Muscle layer of colon (tissue), 2 donors: ENCODE results near the gene RIN1.

Source experiments
- H3K27ac ChIP-seq: one replicate; pipeline ENCODE4 v1.7.0; 2013; ENCODE audit warnings: low read depth, mild to moderate bottlenecking, low read length, moderate library complexity
- H3K27me3 ChIP-seq, 2 donors: one replicate each; pipeline ENCODE4 v1.7.0; 2013; ENCODE audit warnings: low read length in 2 of 2, mild to moderate bottlenecking in 2 of 2; ENCODE audit not compliant: insufficient read depth in 2 of 2, control insufficient read depth in 1 of 2
- H3K36me3 ChIP-seq: one replicate; pipeline ENCODE4 v1.7.0; 2013; ENCODE audit warnings: mild to moderate bottlenecking, low read length; ENCODE audit not compliant: insufficient read depth
- H3K4me1 ChIP-seq: one replicate; pipeline ENCODE4 v1.7.0; 2013; ENCODE audit warnings: mild to moderate bottlenecking, low read length; ENCODE audit not compliant: insufficient read depth
- H3K4me3 ChIP-seq, 2 donors: one replicate each; pipeline ENCODE4 v1.7.0; 2013; ENCODE audit warnings: low read length in 2 of 2, low read depth in 1 of 2, mild to moderate bottlenecking in 1 of 2, moderate library complexity in 1 of 2
- H3K9ac ChIP-seq: one replicate; pipeline ENCODE4 v1.7.0; 2013; ENCODE audit warnings: low read length
- H3K9me3 ChIP-seq: one replicate; pipeline ENCODE4 v1.7.0; 2013; ENCODE audit warnings: mild to moderate bottlenecking, low read length
- donor health status: abdominal sarcoma.
- donor health status: Adenocarcinoma of cecum.

RIN1 gene

DNA sequence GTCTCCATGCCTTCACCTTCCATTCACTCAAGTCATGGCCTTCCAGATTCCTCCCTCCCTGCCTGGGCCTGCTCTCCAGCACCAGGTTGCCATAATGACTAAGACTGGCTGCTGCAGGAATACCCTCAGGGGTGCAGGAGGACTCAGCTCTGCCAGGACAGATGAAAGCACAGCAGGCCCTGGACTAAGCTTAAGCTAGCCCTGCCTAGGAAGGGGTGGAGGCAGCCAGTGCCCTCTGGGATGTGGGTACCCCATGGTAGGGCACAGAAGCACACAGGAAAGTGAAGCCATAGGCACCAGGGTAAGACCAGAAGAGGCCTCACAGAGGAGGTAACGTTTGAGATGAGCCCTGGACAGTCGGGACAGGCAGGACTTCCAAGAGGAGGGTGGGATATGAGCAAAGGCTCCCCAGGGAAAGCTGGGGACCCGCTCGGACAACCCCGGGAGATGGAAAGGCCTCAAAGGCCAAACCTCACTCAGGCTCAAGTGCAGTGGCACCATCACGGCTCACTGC, 3.0 kb upstream of the RIN1 start:
- Histone ChIP-seq H3K27ac (no peak overlapping the region), H3K27me3 (no peaks in the 10 kb centered on the region), H3K36me3 (peaks cover 42% of the 10 kb centered on the region)

DNA sequence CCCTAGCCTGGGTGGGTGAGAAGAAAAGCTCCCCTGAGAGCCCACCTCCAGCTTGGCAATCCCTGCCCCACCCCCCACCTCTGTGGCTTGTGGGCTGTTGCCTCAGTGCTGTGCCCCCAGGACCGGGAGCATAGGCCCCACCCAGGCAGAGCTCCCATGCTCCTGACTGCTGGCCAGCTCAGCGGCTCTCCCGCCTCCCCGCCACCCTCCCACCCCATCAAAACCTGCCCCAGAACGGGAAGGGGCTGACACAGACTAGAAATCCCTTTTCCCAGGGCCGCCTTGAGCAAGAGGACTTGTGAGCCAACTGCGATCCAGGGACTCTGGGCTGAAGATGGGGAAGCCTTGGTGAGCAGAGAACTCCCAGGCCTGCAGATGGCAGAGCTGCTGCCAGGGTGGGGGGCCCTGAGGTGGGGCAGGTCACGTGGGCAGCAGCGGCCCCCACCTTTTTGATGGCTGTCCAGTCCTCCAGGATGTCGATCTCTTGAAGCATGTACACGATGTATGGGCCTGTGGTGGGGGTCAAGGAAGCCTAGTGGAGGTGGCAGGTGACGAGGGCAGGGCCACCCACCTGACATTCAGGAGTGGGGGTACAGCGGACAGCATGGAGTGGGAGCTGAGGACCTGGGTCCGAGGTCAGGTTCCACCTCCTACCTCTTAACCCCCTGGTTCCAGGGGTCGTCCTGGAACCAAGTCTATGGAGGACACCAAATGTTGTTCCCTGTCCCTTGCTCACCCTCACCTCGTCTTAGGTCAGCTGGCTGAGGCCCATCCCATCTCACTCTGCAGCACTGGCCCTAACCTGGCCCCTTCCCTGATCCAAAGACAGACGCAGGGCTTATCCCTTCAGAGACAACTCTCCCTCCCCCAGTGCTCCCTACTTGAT, 2.3 kb upstream of the RIN1 start:
- Histone ChIP-seq H3K4me3 (no peak overlapping the region), H3K27ac (no peak overlapping the region)

More for the DNA sequence above, 3.0 kb upstream of the RIN1 start:
- Histone ChIP-seq H3K9ac (no peak overlapping the region), H3K4me3 (no peak overlapping the region), H3K9me3 (no peaks in the 10 kb centered on the region), H3K4me1 (peaks cover 22% of the 10 kb centered on the region)

DNA sequence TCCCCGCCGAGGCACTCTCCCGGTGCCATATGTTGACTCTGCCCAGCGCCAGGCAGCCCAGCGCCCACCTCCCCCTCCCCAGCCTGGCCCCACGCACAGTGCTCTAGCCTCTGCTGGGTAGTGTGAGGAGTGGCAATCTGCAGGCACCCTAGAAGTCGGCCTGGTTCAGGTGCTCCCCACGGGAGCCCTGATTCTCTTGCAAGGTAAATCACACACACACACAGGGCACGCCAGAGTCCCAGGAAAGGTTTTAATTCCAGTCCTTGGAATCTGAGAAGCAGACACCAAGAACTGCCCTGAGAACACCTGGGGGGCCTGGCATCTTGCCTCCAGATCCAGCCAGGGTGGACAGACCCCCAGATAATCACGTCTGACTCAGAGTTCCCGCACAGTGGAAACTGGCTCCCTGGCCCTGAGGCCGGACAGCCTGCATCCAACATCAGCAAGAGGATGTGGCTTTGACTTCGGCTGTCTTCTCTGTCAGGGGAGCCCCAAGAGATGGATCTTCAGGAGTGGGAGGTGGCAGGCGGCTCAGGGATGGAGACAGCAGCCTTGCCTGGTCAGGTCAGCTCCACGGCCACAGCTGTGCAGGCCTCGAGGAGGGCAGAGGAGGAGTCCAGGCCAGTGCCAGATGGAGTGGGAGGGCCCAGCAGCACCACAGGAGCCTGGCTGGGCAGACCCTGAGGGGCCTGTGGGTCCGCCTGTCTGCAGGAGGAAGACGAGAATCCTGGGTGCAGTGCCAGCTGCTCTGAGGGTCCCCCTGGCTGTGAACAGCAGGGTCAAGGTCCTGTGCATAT, 1.1 kb upstream of the RIN1 start:
- H3K9ac ChIP-seq, result no peak overlapping the region
- peaks cover 42% of the 10 kb centered on the region for H3K36me3 ChIP-seq
- no peak overlapping the region for H3K27ac ChIP-seq
- peaks cover 0 to 8% of the 10 kb centered on the region in 2 donors for H3K27me3 ChIP-seq
- no peaks in the 10 kb centered on the region for H3K9me3 ChIP-seq
- H3K4me3 ChIP-seq, result no peak overlapping the region
- H3K4me1 ChIP-seq, result peaks cover 10% of the 10 kb centered on the region

More for the DNA sequence above, 2.3 kb upstream of the RIN1 start:
- peaks cover 15% of the 10 kb centered on the region for H3K4me1 ChIP-seq
- no peaks in the 10 kb centered on the region for H3K9me3 ChIP-seq
- no peak overlapping the region for H3K9ac ChIP-seq
- peaks cover 42% of the 10 kb centered on the region for H3K36me3 ChIP-seq
- peaks cover 0 to 3% of the 10 kb centered on the region in 2 donors for H3K27me3 ChIP-seq

DNA sequence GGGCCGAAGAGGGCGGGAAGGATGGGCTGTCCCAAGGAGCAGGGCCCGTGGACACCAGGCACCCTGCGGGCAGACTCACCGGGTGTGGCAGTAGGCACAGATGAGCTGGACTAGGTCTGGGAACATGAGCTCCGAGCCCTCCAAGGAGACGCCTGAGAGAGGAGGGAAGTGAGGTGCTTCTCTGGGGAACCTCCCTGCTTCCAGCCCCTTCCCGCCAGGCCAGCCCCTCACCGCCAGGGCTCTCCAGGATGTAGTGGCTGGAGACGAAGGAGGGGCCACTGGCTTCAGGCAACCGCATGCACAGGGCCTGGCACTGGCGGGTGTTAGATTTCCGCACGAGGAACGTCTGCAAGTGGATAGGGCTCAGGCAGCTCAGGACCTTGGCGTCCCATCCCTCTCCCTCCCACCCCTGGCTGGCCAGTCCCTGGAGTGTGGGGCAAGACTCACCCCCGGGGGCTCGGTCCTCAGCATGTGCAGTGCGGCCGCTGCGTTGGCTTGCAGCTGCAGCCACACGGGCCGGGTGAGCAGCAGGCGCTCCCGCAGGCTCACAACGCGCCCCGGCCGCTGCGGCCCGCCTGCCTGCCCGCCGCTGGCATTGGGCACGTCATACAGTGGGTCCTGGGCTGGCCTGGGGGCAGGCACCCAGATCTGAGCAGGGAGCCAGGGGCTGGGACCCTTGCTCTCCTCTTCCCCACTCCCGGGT, 552 bp downstream of the RIN1 start:
- Histone ChIP-seq H3K4me3 (peak overlapping the region; percentile 43 to 63), H3K9me3 (no peaks in the 10 kb centered on the region), H3K27ac (no peak overlapping the region), H3K4me1 (peaks cover 10% of the 10 kb centered on the region), H3K9ac (peak overlapping the region; percentile 25), H3K36me3 (peaks cover 29% of the 10 kb centered on the region), H3K27me3 (peaks cover 0 to 8% of the 10 kb centered on the region in 2 donors)

DNA sequence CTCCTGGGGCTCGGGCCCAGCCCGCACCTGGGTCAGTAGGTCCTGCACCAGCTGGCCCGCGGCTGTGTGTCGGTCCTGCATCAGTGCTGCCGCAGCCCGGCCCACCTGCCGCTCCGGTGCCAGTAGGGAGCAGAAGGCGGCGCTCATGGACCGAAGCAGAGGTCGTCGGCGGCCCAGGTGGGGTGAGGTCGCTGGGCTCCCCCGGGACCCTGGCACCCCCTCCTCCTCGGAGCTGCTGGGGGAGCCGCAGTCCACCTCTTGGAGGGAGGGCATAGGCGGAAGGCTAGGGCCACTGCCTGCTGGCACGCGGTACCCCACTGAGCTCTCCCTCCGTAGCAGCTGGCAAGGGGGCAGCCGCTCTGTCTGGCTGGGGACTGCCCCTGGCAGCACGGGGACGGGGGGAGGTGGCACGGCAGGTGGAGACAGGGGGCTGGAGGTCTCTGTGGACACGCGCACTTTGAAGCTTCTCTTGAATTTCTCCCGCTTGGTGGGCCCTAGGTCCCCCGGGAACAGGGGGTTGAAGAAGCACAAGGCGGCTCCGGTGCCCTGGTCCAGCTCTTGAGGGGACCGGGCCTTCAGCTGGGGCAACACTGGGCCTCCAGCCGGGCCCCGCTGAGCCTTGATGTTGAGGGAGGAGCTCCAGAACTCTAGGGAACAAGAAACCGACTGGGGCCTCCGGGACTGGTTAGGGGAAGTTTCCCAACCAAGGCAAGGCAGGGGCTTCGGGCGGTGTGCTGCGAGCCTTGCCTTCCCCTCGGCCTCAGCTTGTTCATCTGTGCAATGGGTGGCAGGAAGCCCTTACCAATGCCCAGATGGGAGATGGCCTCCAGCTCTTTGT, 1.4 kb downstream of the RIN1 start:
- Histone ChIP-seq H3K4me3 (peak overlapping the region in 1 of 2 donors; percentile 63), H3K36me3 (peaks cover 21% of the 10 kb centered on the region), H3K9me3 (no peaks in the 10 kb centered on the region), H3K27me3 (peaks cover 0 to 8% of the 10 kb centered on the region in 2 donors), H3K9ac (no peak overlapping the region), H3K27ac (no peak overlapping the region), H3K4me1 (peaks cover 10% of the 10 kb centered on the region)

DNA sequence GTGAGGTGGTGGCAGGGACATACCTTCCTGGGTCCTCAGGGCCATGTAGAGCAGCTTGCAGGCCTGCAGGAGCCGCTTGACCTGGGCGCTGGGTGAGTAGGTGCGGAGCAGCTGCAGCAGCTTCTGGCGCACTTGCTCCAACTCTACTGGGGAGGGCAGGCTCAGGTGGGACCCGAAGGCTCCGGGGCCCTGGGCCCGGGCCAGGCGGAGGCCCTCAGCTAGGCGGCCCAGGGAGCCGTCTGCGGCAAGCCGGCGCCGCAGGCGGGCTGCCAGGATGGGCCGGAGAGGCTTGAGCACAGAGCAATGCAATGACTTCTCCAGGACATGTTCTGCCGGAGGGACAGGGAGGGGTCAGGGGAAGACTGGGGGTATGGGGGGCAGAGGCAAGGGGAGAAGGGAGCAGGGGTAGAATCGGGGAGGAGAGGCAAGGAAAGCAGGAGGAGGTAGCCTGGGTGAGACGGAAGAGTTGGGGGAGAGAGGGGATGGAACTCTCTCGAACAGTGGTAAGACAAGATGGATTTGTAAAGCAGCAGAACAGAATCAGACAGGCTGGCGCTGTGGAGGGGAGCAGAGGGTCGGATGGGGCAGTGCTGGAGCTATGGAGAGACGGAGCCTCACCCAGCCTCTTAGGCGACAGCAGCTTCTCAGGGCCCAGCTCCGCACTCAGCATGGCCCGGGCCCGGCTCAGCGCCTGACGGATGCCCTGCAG, 2.2 kb downstream of the RIN1 start:
- Histone ChIP-seq H3K36me3 (peaks cover 13% of the 10 kb centered on the region), H3K4me3 (no peak overlapping the region), H3K4me1 (peaks cover 10% of the 10 kb centered on the region), H3K9me3 (no peaks in the 10 kb centered on the region), H3K27me3 (peaks cover 0 to 8% of the 10 kb centered on the region in 2 donors), H3K27ac (no peak overlapping the region), H3K9ac (no peak overlapping the region)

DNA sequence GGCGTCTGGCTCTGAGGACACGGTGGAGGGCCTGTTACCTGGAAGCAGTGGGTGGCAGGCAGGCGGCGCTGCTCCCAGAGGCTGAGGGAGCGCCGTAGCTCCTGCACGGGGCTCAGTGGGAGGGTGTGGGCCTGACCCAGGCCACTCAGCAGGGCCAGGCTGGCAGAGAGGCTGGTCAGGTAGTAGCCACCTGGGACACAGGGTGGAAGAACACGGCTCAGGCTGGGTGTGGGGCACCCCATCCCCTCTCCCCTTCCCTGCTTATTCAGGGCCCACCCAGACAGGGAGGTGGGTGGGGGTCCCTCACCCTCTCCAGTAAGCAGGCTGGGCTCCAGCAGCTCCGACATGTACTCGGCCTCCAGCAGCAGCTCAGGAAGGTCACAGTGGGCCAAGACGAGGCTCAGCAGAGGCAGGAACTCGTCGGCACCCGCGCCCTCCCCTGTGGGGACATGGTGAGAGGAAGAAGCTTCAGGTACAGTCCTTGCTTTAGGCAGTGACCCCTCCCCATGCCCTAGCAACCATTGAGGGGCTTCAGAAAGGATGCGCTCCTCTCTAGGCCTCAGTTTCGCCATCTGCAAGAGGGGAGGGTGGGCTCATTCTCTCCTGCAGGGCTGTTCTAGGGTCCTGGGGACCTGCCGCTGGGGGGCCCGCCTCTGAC, 2.9 kb downstream of the RIN1 start:
- Histone ChIP-seq H3K4me1 (peaks cover 15% of the 10 kb centered on the region), H3K27ac (no peak overlapping the region), H3K27me3 (peaks cover 0 to 8% of the 10 kb centered on the region in 2 donors), H3K4me3 (no peak overlapping the region), H3K9me3 (no peaks in the 10 kb centered on the region), H3K9ac (no peak overlapping the region), H3K36me3 (peaks cover 6% of the 10 kb centered on the region)

DNA sequence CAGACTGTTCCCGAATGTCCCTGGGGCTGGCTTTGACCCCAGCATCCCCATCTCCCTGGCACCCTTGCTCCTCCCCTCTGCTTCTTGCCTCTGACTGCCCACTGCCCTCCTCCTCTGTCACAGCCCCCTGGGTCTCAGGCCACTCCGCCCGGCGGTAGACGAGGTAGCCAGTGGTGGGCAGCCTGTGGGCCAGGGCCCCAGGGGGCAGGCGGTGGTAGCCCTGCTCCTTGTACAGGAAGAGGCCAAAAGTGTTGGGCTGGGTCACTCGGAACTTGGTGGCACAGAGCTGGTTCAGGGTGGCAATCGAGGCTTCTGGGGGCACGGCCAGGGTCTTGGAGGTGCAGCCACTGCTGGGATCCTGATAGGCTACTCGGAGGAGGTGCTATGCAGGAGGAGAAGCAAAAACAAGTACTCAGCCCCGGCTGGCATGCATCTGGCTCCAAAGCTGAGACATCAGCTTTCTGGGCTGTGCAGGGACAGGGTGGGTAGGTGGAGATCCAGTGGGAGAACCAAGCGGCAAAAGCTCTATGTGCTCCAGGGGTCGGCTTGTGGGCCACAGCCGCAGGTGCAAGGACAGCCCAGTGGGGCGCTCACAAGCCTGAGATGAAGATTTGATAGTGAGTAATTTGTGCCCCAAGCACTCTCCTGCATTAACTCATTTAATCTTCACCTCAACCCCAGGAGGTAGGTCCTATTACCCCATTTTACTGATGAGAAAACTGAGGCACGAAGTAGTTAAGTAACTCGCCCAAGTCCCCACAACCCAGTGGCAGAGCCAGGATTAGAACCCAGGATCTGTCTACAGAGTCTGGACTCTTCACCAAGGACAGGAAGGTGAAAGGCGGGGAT, 3.6 kb downstream of the RIN1 start:
- no peaks in the 10 kb centered on the region for H3K9me3 ChIP-seq
- peaks cover 0 to 8% of the 10 kb centered on the region in 2 donors for H3K27me3 ChIP-seq
- no peak overlapping the region for H3K9ac ChIP-seq
- H3K4me1 ChIP-seq, result peaks cover 23% of the 10 kb centered on the region
- no peak overlapping the region for H3K27ac ChIP-seq
- H3K36me3 ChIP-seq, result peaks cover 6% of the 10 kb centered on the region
- H3K4me3 ChIP-seq, result no peak overlapping the region
